Measurements from ENCODE around the gene CHRM1.
"Not testable (repeated sequence)": the region's sequence is repeated elsewhere in the genome, so short reads cannot be mapped to it uniquely, and the experiment has no call there.

Gene CHRM1

GRCh38 chr11:62874851-62875250, 46.3 kb downstream of the CHRM1 start:
- DNase-seq, result no peak

GRCh38 chr11:62865635-62866034, 55.5 kb downstream of the CHRM1 start:
- no peak for DNase-seq

- DNase-seq, result no peak
Measured at GRCh38 chr11:62863687-62864335, 57.4 kb downstream of the CHRM1 start.

- not testable (repeated sequence) for DNase-seq
Measured at GRCh38 chr11:62861564-62862192, 59.5 kb downstream of the CHRM1 start.

GRCh38 chr11:62860835-62861563, 60.2 kb downstream of the CHRM1 start:
- no peak for DNase-seq

GRCh38 chr11:62859281-62859703, 61.9 kb downstream of the CHRM1 start:
- DNase-seq, result not testable (repeated sequence)

All from DMS153 (cell line).